ENCODE data around the gene PEPD.

GRCh38 chr19:33343859-33344572, 177.6 kb downstream of the PEPD start:
- TF ChIP-seq, protein P1, sequence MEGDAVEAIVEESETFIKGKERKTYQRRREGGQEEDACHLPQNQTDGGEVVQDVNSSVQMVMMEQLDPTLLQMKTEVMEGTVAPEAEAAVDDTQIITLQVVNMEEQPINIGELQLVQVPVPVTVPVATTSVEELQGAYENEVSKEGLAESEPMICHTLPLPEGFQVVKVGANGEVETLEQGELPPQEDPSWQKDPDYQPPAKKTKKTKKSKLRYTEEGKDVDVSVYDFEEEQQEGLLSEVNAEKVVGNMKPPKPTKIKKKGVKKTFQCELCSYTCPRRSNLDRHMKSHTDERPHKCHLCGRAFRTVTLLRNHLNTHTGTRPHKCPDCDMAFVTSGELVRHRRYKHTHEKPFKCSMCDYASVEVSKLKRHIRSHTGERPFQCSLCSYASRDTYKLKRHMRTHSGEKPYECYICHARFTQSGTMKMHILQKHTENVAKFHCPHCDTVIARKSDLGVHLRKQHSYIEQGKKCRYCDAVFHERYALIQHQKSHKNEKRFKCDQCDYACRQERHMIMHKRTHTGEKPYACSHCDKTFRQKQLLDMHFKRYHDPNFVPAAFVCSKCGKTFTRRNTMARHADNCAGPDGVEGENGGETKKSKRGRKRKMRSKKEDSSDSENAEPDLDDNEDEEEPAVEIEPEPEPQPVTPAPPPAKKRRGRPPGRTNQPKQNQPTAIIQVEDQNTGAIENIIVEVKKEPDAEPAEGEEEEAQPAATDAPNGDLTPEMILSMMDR (IDR thresholded peaks at IDR 0.05) = no peak
- TF ChIP-seq POLR2A (IDR thresholded peaks at IDR 0.05) = no peak

Measured in esophagus squamous epithelium (tissue), 4 donors.